K562 (cell line): ENCODE data around the gene IRAK2.

Experiments
- CEBPG ChIP-seq, 3 experiments: fragments of 200-800 bp in 1 of 3; sonication (Bioruptor generic) in 1 of 3; sonication (generic) in 1 of 3; formaldehyde crosslinking in 1 of 3; IDR thresholded peaks in 2 of 3; conservative IDR thresholded peaks in 1 of 3; 2 replicates each; pipeline versions ENCODE4 v1.6.1 to v1.8.0; 2016 to 2022; ENCODE audit warnings: missing compliant biosample characterization in 2 of 3, missing genetic modification characterization in 2 of 3, mild to moderate bottlenecking in 1 of 3, missing genetic modification reagents in 1 of 3
- FOS ChIP-seq: IDR thresholded peaks from 3 replicates; pipeline ENCODE4 v1.6.1; 2011; ENCODE audit not compliant: insufficient read length; ENCODE audit errors: extremely low read depth
- GABPB1 ChIP-seq: sonication (generic); formaldehyde crosslinking; IDR thresholded peaks from 2 replicates; pipeline ENCODE4 v1.8.0; 2022; ENCODE audit warnings: mild to moderate bottlenecking, missing genetic modification reagents
- HCFC1 ChIP-seq: IDR thresholded peaks from 2 replicates; pipeline ENCODE4 v1.6.1; 2012; ENCODE audit warnings: low read depth, low read length, improper control_type of control experiment
- JUN ChIP-seq, 2 experiments: sonication (generic) in 1 of 2; formaldehyde crosslinking in 1 of 2; IDR thresholded peaks; 2 replicates each; pipeline versions ENCODE4 v1.6.1 to v1.8.0; 2012 to 2022; ENCODE audit warnings: borderline replicate concordance in 2 of 2, mild to moderate bottlenecking in 2 of 2, improper control_type of control experiment in 1 of 2, low read depth in 1 of 2, low read length in 1 of 2, missing genetic modification reagents in 1 of 2
- PHB2 ChIP-seq: fragments of 450-650 bp; IDR thresholded peaks from 2 replicates; pipeline ENCODE4 v1.6.1; 2017; ENCODE audit warnings: low read depth
- POLR2A ChIP-seq: fragments of 450-650 bp; conservative IDR thresholded peaks from 2 replicates; pipeline ENCODE4 v1.6.1; 2016
- PURB ChIP-seq: sonication (generic); formaldehyde crosslinking; IDR thresholded peaks from 2 replicates; pipeline ENCODE4 v1.9.0; 2021; ENCODE audit warnings: low read depth, mild to moderate bottlenecking, missing genetic modification reagents
- RFX1 ChIP-seq: fragments of 450-650 bp; IDR thresholded peaks from 2 replicates; pipeline ENCODE4 v1.6.1; 2016; ENCODE audit warnings: mild to moderate bottlenecking, moderate library complexity
- ZNF707 ChIP-seq: fragments of 250-450 bp; sonication (Bioruptor Pico); conservative IDR thresholded peaks from 2 replicates; pipeline ENCODE4 v1.8.0; 2022; ENCODE audit warnings: inconsistent platforms, mild to moderate bottlenecking, moderate library complexity
- TF ChIP-seq, protein P1 (sequence below): sonication (generic); formaldehyde crosslinking; IDR thresholded peaks from 2 replicates; pipeline ENCODE4 v1.4.0; 2020; ENCODE audit warnings: mild to moderate bottlenecking, missing genetic modification reagents
- TF ChIP-seq, protein P2 (sequence below): fragments of 150-350 bp; IDR thresholded peaks from 2 replicates; pipeline ENCODE4 v1.6.1; 2014; ENCODE audit warnings: low read depth, mild to moderate bottlenecking, low read length, borderline replicate concordance

DNA sequence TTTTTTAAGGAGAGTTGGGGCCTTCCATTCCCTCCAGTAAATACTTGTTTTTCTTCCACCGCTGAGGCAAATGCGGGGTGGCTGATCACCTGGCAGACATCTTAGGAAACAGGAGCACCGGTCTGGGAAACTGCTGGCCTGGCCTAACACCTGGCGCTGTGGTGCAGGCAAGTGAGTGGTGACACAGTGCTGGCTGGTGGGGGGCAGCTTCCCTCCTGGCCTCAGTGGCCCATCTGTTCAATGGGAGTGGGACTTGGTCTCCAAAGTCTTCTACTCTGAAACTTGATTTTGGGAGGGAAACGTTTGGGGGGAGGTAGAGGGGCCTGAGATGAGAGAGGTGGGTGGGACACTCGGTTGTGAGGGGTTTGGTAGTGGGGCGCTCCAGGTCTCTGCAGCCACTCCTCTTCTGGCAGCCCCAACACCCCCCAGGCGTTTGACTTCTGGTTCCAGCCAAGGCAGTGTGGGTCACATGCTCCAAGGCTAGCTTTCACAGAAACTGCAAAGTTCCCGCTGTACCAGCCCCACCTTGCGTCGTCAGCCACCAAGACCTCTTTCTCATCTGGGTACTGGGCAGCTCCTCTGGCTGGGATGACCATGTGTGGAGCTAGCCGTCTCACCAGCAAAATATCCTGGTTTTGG lies 123.3 kb downstream of the IRAK2 start:
- TF ChIP-seq POLR2A (no peak), JUN (IDR thresholded peaks at IDR 0.05; ENCODE audit: borderline replicate concordance, low read depth, low read length) (no peak), JUN (CRISPR knock-in tag; IDR thresholded peaks at IDR 0.05; ENCODE audit: borderline replicate concordance) (no peak), PHB2 (no peak), GABPB1 (CRISPR knock-in tag) (no peak), PURB (CRISPR knock-in tag) (no peak), FOS (no peak), HCFC1 (no peak), CEBPG (CRISPR knock-in tag; IDR thresholded peaks at IDR 0.05) (no peak), CEBPG (tag; conservative IDR thresholded peaks at IDR 0.05 in 1 of 2, IDR thresholded peaks at IDR 0.05 in 1 of 2) (no peak), RFX1 (no peak), ZNF707 (CRISPR knock-in tag) (no peak)
- TF ChIP-seq, protein P1, sequence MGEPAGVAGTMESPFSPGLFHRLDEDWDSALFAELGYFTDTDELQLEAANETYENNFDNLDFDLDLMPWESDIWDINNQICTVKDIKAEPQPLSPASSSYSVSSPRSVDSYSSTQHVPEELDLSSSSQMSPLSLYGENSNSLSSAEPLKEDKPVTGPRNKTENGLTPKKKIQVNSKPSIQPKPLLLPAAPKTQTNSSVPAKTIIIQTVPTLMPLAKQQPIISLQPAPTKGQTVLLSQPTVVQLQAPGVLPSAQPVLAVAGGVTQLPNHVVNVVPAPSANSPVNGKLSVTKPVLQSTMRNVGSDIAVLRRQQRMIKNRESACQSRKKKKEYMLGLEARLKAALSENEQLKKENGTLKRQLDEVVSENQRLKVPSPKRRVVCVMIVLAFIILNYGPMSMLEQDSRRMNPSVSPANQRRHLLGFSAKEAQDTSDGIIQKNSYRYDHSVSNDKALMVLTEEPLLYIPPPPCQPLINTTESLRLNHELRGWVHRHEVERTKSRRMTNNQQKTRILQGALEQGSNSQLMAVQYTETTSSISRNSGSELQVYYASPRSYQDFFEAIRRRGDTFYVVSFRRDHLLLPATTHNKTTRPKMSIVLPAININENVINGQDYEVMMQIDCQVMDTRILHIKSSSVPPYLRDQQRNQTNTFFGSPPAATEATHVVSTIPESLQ: no peak
- TF ChIP-seq, protein P2, sequence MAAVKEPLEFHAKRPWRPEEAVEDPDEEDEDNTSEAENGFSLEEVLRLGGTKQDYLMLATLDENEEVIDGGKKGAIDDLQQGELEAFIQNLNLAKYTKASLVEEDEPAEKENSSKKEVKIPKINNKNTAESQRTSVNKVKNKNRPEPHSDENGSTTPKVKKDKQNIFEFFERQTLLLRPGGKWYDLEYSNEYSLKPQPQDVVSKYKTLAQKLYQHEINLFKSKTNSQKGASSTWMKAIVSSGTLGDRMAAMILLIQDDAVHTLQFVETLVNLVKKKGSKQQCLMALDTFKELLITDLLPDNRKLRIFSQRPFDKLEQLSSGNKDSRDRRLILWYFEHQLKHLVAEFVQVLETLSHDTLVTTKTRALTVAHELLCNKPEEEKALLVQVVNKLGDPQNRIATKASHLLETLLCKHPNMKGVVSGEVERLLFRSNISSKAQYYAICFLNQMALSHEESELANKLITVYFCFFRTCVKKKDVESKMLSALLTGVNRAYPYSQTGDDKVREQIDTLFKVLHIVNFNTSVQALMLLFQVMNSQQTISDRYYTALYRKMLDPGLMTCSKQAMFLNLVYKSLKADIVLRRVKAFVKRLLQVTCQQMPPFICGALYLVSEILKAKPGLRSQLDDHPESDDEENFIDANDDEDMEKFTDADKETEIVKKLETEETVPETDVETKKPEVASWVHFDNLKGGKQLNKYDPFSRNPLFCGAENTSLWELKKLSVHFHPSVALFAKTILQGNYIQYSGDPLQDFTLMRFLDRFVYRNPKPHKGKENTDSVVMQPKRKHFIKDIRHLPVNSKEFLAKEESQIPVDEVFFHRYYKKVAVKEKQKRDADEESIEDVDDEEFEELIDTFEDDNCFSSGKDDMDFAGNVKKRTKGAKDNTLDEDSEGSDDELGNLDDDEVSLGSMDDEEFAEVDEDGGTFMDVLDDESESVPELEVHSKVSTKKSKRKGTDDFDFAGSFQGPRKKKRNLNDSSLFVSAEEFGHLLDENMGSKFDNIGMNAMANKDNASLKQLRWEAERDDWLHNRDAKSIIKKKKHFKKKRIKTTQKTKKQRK: no peak
